HG03025 (cell line): Measurements from ENCODE around the gene BRIP1.
"Not testable (repeated sequence)": the region's sequence is repeated elsewhere in the genome, so short reads cannot be mapped to it uniquely, and the experiment has no call there.

Experiments
- ATAC-seq: cut with Tn5 transposase; IDR thresholded peaks from one replicate; pipeline ENCODE4 v1.9.1; 2021; ENCODE audit warnings: mild to moderate bottlenecking, moderate library complexity; ENCODE audit not compliant: unreplicated experiment, low FRiP score

Gene BRIP1

DNA sequence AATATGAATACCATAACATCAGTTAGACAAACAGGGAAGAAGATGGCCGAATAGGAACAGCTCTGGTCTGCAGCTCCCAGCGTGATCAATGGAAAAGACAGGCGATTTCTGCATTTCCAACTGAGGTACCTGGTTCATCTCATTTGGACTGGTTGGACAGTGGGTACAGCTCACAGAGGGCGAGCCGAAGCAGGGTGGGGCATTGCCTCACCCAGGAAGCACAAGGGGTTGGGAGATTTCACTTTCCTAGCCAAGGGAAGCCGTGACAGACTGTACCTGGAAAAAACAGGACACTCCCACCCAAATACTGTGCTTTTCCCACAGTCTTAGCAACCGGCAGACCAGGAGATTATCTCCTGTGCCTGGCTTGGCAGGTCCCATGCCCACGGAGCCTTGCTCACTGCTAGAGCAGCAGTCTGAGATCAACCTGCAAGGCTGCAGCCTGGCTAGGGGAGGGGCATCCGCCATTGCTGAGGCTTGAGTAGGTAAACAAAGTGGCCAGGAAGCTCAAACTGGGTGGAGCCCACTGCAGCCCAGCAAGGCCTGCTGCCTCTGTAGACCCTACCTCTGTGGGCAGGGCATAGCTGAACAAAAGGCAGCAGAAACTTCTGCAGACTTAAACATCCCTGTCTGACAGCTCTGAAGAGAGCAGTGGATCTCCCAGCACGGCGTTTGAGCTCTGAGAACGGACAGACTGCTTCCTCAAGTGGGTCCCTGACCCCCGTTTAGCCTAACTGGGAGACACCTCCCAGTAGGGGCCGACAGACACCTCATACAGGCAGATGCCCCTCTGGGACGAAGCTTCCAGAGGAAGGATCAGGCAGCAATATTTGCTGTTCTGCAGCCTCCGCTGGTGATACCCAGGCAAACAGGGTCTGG lies 190.1 kb downstream of the BRIP1 start:
- not testable (repeated sequence) for ATAC-seq

DNA sequence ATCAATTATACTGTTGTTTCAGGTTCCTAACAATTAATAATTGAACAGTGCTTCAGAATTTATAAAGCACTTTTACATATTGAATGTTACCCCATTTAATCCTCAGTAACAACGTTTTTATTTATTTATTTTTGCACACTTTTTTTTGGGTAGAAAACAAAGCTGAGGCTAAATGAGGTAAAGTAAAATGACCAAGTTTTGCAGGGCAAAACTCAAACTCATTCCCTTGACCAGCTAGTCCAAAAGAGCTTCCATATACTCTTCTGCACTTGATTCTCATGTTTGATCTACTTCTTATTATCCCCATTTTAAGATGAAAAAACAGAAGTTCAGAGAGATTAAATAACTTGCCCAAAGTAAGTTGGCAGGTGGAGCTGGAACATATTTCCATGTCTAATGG lies 191.2 kb downstream of the BRIP1 start:
- no peak for ATAC-seq

- no peak for ATAC-seq
Measured at GRCh38 chr17:61670691-61671090, 192.6 kb downstream of the BRIP1 start.

GRCh38 chr17:61669522-61669921 lies 193.8 kb downstream of the BRIP1 start:
- ATAC-seq, result no peak

DNA sequence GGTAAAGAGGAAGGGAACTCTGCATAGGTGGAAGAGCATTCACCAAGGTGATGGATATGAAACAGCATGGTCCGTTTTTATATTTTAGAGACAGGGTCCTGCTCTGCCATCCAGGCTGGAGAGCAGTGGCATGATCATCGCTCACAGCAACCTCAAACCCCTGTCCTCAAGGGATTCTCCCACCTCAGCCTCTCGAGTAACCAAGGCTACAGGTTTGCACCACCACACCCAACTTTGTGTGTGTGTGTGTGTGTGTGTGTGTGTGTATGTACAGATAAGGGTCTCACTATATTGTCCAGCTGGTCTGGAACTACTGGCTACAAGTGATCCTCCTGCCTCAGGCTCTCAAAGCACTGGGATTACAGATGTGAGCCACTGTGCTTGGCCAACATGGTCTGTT lies 194.8 kb downstream of the BRIP1 start:
- ATAC-seq, result no peak

GRCh38 chr17:61666406-61667088 lies 196.8 kb downstream of the BRIP1 start:
- ATAC-seq, result not testable (repeated sequence)

DNA sequence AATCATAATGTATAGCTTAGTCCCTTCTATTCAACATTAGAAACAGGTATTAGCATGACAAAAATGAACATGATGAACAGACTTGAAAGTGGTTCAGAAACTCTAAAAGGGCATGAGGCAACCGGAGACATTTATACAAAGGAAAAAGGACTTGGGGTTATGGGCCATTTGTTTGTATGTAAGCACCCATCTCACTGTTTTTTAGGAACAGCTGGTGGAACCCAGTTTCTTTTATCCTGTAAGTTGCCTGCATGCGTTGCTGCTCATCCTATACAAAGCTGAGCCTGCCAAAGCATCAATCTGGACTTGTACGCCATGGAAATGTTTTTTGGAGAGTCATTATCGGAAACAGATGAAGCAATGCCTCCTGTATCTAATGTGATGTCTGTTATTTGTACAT lies 200.0 kb downstream of the BRIP1 start:
- no peak for ATAC-seq

DNA sequence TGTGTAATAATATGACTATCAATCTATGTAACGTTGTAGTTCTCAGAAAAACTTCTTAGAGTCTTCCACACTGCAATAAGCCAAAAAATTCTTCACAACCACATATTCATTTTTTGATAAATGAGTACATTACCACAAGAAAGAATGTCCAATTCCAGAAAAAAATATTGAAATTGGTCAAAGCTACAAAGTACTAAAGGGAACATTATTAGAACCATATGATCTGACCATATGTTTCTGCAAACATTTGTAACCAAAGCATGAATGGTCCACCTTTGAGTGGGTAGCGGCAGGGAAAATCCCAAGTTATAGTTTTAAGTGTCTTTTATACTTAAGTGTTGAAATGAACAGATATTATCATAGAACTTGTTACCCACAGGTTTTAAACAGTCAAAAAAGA lies 200.6 kb downstream of the BRIP1 start:
- no peak for ATAC-seq

DNA sequence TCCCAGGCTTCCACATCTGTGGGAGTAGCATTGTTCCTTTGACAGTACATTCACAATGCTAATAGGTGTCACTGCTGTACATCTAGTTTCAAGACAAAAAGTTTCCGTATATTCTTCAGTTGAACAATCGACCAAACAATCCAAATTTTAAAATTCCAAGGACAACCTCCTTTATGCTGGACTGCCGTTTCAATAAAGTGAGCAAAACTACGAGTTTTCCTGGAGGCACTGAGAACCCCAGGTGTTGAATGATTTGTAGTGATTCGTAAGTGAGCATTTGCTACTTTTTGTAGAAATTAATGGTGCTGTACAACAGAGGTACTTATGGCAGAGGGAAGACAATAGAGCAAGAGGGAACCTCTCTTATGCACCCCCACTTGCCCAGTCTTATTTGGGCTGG lies 201.1 kb downstream of the BRIP1 start:
- ATAC-seq, result no peak

- ATAC-seq, result no peak
Measured at GRCh38 chr17:61660746-61661485, 202.4 kb downstream of the BRIP1 start.

GRCh38 chr17:61659437-61659836 lies 203.9 kb downstream of the BRIP1 start:
- no peak for ATAC-seq

- ATAC-seq, result no peak
Measured at GRCh38 chr17:61658183-61658582, 205.1 kb downstream of the BRIP1 start.

GRCh38 chr17:61657338-61657737 lies 206.0 kb downstream of the BRIP1 start:
- no peak for ATAC-seq

DNA sequence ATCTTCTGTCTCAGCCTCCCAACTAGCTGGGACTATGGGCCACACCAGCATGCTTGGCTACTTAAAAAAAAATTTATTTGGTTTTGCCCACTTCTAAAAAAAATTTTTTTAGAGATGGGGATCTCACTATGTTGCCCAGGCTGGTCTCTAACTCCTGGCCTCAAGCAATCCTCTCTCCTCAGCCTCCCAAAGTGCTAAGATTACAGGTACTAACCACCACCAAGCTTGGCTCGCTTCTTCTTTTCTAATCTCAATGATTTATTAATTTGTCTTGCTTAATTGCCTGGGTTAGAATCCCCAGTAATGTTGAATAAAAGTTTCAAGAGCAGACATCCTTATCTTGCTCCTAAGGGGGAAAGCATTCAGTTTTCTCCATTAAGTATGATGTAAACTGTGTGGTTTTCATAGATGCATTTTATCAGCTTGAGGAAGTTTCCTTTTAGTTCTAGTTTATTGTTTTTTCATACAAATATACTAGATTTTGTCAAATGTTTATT lies 206.6 kb downstream of the BRIP1 start:
- no peak for ATAC-seq

DNA sequence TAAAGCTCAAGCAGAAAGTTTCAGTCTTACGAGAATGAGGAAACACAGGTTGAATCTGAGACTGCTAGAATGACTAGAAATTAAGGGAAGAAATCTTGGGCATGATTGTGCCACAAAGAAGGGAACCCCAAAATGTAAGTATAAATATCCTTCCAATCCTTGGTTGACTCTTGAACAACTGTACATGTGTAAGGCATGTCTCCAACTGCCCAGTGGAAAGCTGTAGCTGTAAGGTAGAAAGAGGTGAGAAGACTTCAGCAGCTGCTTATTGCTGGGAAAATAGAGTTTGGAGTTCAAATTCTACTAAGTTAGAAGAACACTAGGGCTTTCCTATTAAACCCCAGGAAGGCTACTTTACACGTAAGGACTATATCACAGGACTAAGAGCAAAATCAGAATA lies 212.6 kb downstream of the BRIP1 start:
- ATAC-seq, result no peak

GRCh38 chr17:61648587-61648986 lies 214.7 kb downstream of the BRIP1 start:
- ATAC-seq, result no peak

- no peak for ATAC-seq
Measured at GRCh38 chr17:61647047-61647446, 216.3 kb downstream of the BRIP1 start.

- ATAC-seq, result no peak
Measured at GRCh38 chr17:61646482-61646881, 216.8 kb downstream of the BRIP1 start.

DNA sequence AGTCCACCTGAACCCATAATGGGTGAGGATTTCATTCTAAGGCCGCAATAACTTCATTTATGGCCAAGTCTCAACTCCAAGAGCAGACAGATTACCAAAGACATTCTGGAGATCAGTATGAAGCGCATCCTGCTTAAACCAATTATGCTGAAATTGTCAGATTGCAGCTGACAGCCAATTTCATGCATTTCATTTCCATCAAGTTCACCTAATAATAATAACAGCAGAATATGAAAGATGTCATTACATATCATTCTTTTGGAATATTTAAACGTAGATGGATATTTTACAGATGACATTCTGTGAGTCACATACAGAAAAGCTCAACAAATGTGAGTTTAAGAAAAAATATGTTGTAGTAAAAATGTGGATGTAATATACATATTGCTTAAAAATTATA lies 217.4 kb downstream of the BRIP1 start:
- no peak for ATAC-seq

GRCh38 chr17:61644800-61645774 lies 218.2 kb downstream of the BRIP1 start:
- no peak for ATAC-seq
